B cell (primary cell): ENCODE results near the gene TFEB. TPM values are rescaled to one million over a fixed set of nuclear protein-coding genes. Genes with fewer than 3 reads are reported as not detected.

Experiments used
- ATAC-seq: fragments of 200-7000 bp; cut with Tn5 transposase; one replicate; pipeline ENCODE4 v1.10.0; 2021; ENCODE audit warnings: low read depth, mild to moderate bottlenecking, moderate number of reproducible peaks, moderate library complexity
- CTCF ChIA-PET: fragments of 350-600 bp; sonication (Branson Sonifier 250); formaldehyde crosslinking; loops from one replicate; lab custom pipeline; 2021; ENCODE audit warnings: antibody characterized with exemption, inconsistent platforms; lab: Charles Lee
- POLR2A ChIA-PET: fragments of 350-600 bp; sonication (Branson Sonifier 250); formaldehyde crosslinking; loops from one replicate; lab custom pipeline; 2021; ENCODE audit warnings: antibody characterized with exemption; lab: Charles Lee
- DNase-seq: peaks from one replicate; pipeline ENCODE4 v3.0.0; 2013
- H2AFZ ChIP-seq: 2 replicates; pipeline ENCODE4 v1.6.1; 2012; ENCODE audit warnings: mild to moderate bottlenecking, low read depth, low read length; ENCODE audit not compliant: insufficient read depth, poor library complexity, severe bottlenecking
- H3K27ac ChIP-seq, 2 donors: 1 replicate in 1 of 2; 2 replicates in 1 of 2; pipeline ENCODE4 v1.5.1; 2012 to 2013; ENCODE audit warnings: low read length in 2 of 2, mild to moderate bottlenecking in 2 of 2, moderate library complexity in 1 of 2
- H3K27me3 ChIP-seq, 4 experiments: fragments of 200-600 bp in 1 of 4; sonication (generic) in 1 of 4; replicated peaks in 1 of 4; 1 replicate in 2 of 4; 2 replicates in 2 of 4; pipeline versions ENCODE4 v1.6.1 to v1.7.0; 2013 to 2016; ENCODE audit warnings: low read length in 3 of 4, mild to moderate bottlenecking in 2 of 4, mixed read lengths in 1 of 4, moderate library complexity in 1 of 4; ENCODE audit not compliant: insufficient read depth in 4 of 4, control insufficient read depth in 3 of 4; ENCODE audit errors: control extremely low read depth in 1 of 4
- H3K36me3 ChIP-seq, 2 experiments: replicated peaks in 1 of 2; 1 replicate in 1 of 2; 2 replicates in 1 of 2; pipeline versions ENCODE4 v1.6.1 to v1.7.1; 2013; ENCODE audit warnings: low read length in 1 of 2; ENCODE audit not compliant: insufficient read depth in 2 of 2, control insufficient read depth in 1 of 2; ENCODE audit errors: control extremely low read depth in 1 of 2, extremely low read depth in 1 of 2
- H3K4me1 ChIP-seq, 2 donors: fragments of 200-600 bp in 1 of 2; sonication (generic) in 1 of 2; 1 replicate in 1 of 2; 2 replicates in 1 of 2; pipeline versions ENCODE4 v1.5.1 to v1.6.1; 2013 to 2017; ENCODE audit warnings: low read length in 2 of 2; ENCODE audit not compliant: control insufficient read depth in 2 of 2, insufficient read depth in 2 of 2
- H3K4me2 ChIP-seq: replicated peaks from 2 replicates; pipeline ENCODE3; 2012; ENCODE audit warnings: mild to moderate bottlenecking, low read depth, low read length; ENCODE audit not compliant: poor library complexity, severe bottlenecking
- H3K4me3 ChIP-seq, 5 experiments: fragments of 200-600 bp in 1 of 5; sonication (generic) in 1 of 5; 1 replicate in 3 of 5; 2 replicates in 2 of 5; pipeline versions ENCODE4 v1.5.1 to v1.7.0; 2011 to 2016; ENCODE audit warnings: low read length in 4 of 5, mild to moderate bottlenecking in 4 of 5, low read depth in 2 of 5, control low read depth in 1 of 5, moderate library complexity in 1 of 5; ENCODE audit not compliant: insufficient read depth in 1 of 5; ENCODE audit errors: control extremely low read depth in 1 of 5, extremely low read depth in 1 of 5
- H3K79me2 ChIP-seq: fragments of 200-600 bp; sonication (generic); one replicate; pipeline ENCODE4 v1.6.0; 2016; ENCODE audit warnings: low read length; ENCODE audit not compliant: control insufficient read depth, insufficient read depth
- H3K9ac ChIP-seq: fragments of 200-600 bp; sonication (generic); 2 replicates; pipeline ENCODE4 v1.6.1; 2017; ENCODE audit warnings: mild to moderate bottlenecking, low read length, moderate library complexity
- H3K9me3 ChIP-seq, 3 donors: one replicate each; pipeline versions ENCODE4 v1.6.1 to v1.7.1; 2013; ENCODE audit warnings: low read length in 2 of 3; ENCODE audit not compliant: control insufficient read depth in 2 of 3, insufficient read depth in 1 of 3; ENCODE audit errors: control extremely low read depth in 1 of 3
- H4K20me1 ChIP-seq: 2 replicates; pipeline ENCODE4 v1.6.0; 2012; ENCODE audit warnings: mild to moderate bottlenecking, low read length; ENCODE audit not compliant: insufficient read depth, control insufficient read depth, poor library complexity, severe bottlenecking
- H3K27ac Mint-ChIP-seq: one replicate; pipeline ENCODE4 v1.8.0; 2021; ENCODE audit warnings: mixed read lengths
- H3K27me3 Mint-ChIP-seq: one replicate; pipeline ENCODE4 v1.8.0; 2021; ENCODE audit warnings: mixed read lengths
- H3K4me1 Mint-ChIP-seq: one replicate; pipeline ENCODE4 v1.8.0; 2021; ENCODE audit warnings: mixed read lengths
- H3K4me3 Mint-ChIP-seq: one replicate; pipeline ENCODE4 v1.8.0; 2021; ENCODE audit warnings: mixed read lengths
- H3K9me3 Mint-ChIP-seq: one replicate; pipeline ENCODE4 v1.8.0; 2022; ENCODE audit warnings: mixed read lengths; ENCODE audit not compliant: insufficient read depth
- CTCF ChIP-seq: fragments of 200-600 bp; IDR thresholded peaks from one replicate; pipeline ENCODE4 v1.8.0; 2022; ENCODE audit warnings: antibody characterized with exemption, mild to moderate bottlenecking
- EZH2 ChIP-seq: IDR thresholded peaks from 2 replicates; pipeline ENCODE4 v1.6.1; 2012; ENCODE audit warnings: borderline replicate concordance, low read depth, mild to moderate bottlenecking, moderate library complexity, low read length; ENCODE audit not compliant: insufficient read depth, poor library complexity, severe bottlenecking
- WGBS: methylation state at CpG from one replicate; pipeline ENCODE4 v1.1.5; 2013; ENCODE audit warnings: missing lambda C conversion rate; ENCODE audit not compliant: insufficient coverage; 5-methylcytosine and 5-hydroxymethylcytosine counted together
- intact Hi-C: fragments of 100-400 bp; cut with micrococcal nuclease; formaldehyde crosslinking; loops from one replicate; pipeline ENCODE4 v1.10.0; 2022
- polyA plus RNA-seq: library from polyadenylated mRNA; depleted of rRNA; stranded (reverse); fragments of >200 nt; gene quantifications from 2 replicates; pipeline ENCODE4 v1.2.3, GENCODE V29; 2012
- total RNA-seq, 2 donors: library from RNA; stranded (reverse); fragments of 120-200 nt in 1 of 2; gene quantifications; 1 replicate in 1 of 2; 2 replicates in 1 of 2; pipeline versions ENCODE4 v1.2.3 to v1.2.4, GENCODE V29; 2013 to 2022

The TFEB gene
- total and polyA plus RNA-seq, 2 donors (not counting 1 experiment from before 2014, with no cell fraction given), result 113 to 148 TPM

DNA sequence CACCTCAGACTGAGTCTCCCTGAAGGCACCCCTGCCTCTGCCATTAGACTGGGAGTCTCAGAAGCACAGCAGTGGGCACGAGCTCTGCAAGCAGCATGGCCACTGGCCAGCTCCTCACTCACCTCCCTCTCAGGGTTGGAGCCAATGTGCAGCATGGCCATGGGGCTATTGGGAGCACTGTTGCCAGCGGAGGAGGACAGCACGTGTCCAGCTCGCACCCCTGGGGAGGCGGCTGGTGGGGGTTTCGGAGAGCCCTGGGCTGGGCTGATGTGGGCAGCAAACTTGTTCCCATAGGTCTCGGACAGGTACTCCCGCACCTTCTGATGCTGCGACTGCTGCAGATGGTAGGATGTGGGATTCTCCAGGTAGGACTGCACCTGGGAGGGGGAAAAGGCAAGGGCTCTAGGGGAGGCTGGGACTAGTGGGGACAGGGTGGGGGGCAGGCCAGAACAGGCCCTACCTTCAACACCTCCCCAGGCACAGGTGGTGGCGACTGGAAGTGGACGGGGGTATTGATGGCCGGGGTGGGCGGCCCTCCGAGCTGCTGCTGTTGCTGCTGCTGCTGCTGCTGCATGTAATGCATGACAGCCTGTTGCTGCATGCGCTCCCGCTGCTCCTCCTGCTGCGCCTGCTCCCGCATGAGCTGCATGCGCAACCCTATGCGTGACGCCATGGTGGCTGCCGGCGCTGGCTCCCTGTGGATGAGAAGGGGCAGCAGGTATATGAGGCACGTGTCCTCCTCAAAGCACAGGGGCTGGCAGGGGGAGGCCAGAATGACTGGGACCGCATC is 44.7 kb downstream of the TFEB start:
- POLR2A ChIA-PET, result no interaction called here
- ATAC-seq, result no peak
- H3K36me3 ChIP-seq, result peaks cover 0 to 74% of the 10 kb centered on the region in 2 experiments
- H3K4me1 Mint-ChIP-seq, result peaks cover 34% of the 10 kb centered on the region
- WGBS, result 97% methylated on average over 24 of the region's 25 CpGs
- peaks cover 20 to 33% of the 10 kb centered on the region in 2 donors for H3K4me1 ChIP-seq
- H3K79me2 ChIP-seq, result peaks cover 57% of the 10 kb centered on the region
- CTCF ChIA-PET, result interaction anchor here (1.0 to 8.4 kb wide), 4 partner anchors 7 to 15 kb away, joined by 3 to 86 read pairs (median 30); no protein-coding TSS in a partner anchor
- H3K9ac ChIP-seq, result no peak overlapping the region
- peaks cover 85% of the 10 kb centered on the region for H4K20me1 ChIP-seq
- no peaks in the 10 kb centered on the region for H3K27me3 Mint-ChIP-seq
- H3K27ac Mint-ChIP-seq, result peak overlapping the region; percentile 32
- no peak overlapping the region for H3K4me2 ChIP-seq
- H3K4me3 ChIP-seq, result no peak overlapping the region
- no peaks in the 10 kb centered on the region for H3K27me3 ChIP-seq
- H3K9me3 ChIP-seq, result no peaks in the 10 kb centered on the region
- TF ChIP-seq EZH2 (no peak), CTCF (no peak)
- H2AFZ ChIP-seq, result no peak overlapping the region
- no peak overlapping the region for H3K27ac ChIP-seq
- DNase-seq, result no peak
- intact Hi-C loops, result no loop called here
- H3K4me3 Mint-ChIP-seq, result no peak overlapping the region
- H3K9me3 Mint-ChIP-seq, result no peaks in the 10 kb centered on the region
